Skin of body (tissue), 2 donors: Measurements from ENCODE around the gene RFX1. TPM values are rescaled to one million over a fixed set of nuclear protein-coding genes. Genes with fewer than 3 reads are reported as not detected.
A peak's percentile ranks its signal among the peaks of the same experiment; 100 is the strongest.

ENCODE experiments used
- DNase-seq: peaks from one replicate; lab custom pipeline; 2025; lab: John Stamatoyannopoulos, UW
- total RNA-seq: library from RNA; depleted of rRNA; stranded (reverse); fragments of >200 nt; gene quantifications from one replicate; pipeline ENCODE4 v1.2.3, GENCODE V29; 2014

Gene RFX1
- total RNA-seq, 1 donor from 2014 or later = 3.9 TPM

GRCh38 chr19:13961826-13962698 lies 44.1 kb downstream of the RFX1 start:
- no peak for DNase-seq

GRCh38 chr19:13960863-13961784 lies 45.0 kb downstream of the RFX1 start:
- no peak for DNase-seq

GRCh38 chr19:13959962-13960862 lies 45.9 kb downstream of the RFX1 start:
- DNase-seq = no peak

DNA sequence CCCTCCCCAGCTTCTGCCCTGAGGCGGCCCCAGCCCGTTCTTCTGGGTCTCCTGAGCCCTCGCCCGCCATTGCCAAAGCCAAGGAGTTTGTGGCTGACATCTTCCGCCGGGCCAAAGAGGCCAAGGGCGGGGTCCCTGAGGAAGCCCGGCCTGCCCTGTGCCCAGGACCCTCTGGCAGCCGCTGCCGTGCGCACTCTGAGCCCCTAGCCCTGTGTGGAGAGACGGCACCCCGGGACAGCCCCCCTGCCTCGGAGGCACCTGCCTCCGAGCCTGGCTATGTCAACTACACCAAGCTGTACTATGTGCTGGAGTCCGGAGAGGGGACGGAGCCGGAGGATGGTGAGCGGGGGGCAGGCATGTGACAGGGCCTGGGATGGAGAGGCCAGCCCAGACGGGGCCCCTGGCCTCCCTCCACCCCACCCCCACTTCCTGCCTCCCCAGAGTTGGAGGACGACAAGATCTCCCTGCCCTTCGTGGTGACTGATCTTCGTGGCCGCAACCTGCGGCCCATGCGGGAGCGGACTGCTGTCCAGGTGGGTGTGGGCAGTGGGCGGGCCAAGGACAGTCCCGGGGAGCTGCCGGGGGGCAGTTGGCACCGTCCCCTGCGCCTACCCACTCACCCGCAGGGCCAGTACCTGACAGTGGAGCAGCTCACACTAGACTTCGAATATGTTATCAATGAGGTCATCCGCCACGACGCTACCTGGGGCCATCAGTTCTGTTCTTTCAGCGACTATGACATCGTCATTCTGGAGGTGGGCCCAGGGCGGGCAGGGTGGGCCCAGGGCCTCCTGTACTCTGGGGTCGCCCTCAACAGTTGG lies 46.8 kb downstream of the RFX1 start:
- DNase-seq = no peak

DNA sequence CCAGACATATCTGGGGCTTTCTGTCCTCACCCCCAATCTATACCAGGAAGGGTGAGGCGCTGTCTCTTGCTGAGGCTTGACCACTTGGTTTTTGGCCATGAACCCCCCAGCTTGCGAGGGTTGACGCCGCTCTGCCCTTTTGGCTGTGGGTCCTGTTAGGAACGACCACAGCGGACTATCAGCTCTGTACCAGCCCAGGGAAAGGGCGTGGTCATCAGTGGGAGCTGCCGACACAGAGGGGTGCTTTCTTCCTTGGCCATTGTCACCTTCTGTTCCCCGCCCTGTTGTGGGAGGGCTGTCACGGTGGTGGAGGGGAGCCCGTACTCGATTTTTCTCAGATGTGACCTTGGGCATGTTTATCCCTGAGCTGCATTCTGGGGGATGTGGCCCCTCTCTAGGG lies 48.1 kb downstream of the RFX1 start:
- DNase-seq = no peak

GRCh38 chr19:13957051-13957450 lies 49.1 kb downstream of the RFX1 start:
- DNase-seq = no peak

DNA sequence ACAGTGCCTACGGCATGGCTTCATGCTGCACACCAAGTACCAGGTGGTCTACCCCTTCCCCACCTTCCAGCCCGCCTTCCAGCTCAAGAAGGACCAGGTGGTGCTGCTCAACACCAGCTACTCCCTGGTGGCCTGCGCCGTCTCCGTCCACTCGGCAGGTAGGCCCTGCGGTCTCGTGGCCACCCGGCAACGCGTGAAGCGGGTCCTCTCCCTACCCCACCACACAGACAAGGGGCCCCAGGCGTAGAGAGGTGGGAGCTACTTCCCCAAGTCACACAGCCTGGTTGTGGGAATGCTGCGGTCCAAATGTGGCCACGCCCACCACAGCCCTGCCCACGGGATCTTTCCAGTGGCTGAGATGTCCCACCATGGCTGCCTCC lies 49.8 kb downstream of the RFX1 start:
- no peak for DNase-seq

DNA sequence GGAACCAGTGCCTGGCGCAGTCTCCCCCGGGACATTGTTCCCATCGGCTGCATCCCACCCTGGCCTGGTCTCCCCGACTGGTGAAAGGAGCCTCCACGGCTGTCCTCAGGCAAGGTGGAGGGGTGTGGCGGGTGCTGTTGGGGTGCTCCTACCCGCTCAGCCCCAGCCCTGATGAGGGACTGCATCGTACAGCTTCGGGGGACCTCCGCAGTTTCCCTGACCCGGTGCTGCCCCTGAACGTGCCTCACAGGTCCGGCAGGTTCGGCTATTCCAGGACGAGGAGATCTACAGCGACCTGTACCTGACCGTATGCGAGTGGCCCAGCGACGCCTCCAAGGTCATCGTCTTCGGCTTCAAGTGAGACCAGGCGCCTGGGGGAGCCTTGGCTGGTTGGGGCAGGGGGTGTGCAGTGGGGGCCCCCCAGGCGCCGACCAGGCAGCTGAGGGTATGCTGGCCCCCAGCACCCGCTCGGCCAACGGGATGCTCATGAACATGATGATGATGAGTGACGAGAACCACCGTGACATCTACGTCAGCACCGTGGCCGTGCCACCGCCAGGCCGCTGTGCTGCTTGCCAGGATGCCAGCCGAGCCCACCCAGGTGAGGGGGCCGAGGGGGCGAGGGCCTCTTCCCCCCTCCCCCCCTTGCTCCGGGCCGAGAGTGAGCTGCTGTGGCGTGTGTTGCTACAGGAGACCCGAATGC lies 50.3 kb downstream of the RFX1 start:
- DNase-seq = no peak

DNA sequence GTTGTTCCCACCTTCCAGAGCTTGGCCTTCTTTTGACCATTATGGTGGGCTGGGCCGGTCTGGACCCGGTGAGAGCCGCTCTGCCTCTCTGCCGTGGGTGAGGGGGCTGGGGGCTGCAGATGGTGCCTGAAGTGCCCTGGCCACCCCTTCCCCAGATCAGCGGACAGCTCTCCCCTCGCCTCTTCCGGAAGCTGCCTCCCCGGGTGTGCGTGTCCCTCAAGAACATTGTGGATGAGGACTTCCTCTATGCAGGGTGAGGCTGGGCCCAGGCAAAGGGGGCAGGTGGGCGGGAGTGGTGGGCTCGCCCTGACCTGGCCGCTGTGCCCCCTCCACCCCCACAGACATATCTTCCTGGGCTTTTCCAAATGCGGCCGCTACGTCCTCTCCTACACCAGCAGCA lies 51.9 kb downstream of the RFX1 start:
- DNase-seq = no peak

DNA sequence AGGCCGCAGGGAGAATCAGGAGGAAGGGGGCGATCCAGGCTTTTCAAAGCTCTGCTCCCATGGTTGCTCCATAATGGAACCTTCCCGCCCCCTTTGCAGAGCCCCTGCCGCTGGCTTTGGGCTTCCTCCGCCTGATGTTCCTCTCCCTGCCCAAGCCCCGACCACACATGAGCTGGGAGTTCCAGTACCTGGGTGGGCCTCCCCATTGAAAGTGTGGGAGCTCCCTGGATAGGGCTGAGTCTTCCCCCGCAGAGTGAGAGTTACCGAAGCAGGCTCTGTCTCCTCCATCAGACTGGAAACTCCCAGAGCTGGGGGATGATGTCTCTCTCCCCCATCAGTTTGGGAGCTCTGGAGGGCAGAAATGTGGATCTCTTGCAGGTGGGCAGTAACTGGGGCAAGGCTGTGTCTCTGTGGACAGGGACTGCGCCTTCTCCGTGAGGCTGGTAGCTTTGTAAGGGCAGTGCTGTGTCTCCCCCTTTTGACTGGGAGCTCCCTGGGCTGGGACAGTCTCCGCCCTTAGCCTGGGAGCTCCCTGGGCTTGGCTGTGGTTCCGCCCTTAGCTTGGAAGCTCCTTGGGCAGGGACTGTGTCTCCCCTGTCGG lies 53.1 kb downstream of the RFX1 start:
- DNase-seq = peak; percentile 33

DNA sequence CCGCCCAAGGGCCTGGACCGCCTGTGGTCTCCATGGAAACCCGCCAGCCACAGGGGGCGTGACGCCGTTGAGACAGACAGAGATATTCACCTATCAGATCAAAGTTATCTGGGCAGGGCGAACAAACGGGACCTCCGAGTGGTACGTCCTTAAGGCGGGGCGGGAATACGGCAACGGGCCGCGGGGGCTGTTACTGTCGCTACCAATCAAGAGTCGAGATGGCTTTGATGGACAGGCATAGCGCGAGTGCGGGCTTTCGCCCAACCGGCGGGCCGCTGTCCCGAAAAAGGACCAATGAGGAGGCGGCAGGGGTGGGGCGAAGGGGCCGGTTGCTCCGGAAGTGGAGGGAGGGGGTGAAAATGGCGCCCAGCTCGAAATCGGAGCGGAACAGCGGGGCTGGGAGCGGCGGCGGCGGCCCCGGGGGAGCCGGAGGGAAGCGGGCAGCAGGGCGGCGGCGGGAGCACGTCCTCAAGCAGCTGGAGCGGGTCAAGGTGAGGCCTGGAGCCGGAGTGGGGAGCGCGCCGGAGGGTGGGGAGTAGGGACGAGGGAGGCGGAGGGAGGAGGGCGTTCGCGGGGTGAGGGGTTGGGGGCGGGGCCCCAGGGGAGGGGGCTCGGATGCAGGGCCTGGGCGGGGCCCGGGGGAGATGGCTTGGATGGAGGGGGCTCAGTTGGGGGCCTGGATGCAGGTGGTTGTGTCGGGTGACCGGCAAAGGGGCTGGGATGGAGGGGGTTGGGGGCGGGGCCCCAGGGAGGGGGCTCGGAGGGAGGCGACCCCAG lies 53.8 kb downstream of the RFX1 start, which contains the start of gene DCAF15:
TSS of gene DCAF15 (plus strand) at position 356 of the 777 bp plus-strand sequence. CDS start at position 360, 4 bp downstream.
- peak; percentile 100 for DNase-seq

DNA sequence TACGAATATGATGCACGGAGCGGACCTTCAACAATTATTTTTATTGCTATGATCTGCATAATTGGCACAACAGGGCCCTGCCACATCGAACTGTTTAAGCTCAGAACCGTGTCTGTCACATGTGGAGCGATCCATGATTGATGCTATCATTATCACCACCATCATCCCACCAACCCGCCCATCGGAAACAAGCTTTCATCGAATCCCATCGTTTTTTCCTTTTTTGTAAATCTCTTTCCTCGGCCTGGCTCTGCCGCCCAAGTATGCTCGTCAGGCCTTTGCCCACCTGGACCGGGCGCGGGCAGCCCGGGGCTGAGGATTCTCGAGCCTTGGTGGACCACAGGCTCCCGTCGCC lies 54.3 kb downstream of the RFX1 start:
- no peak for DNase-seq

- no peak for DNase-seq
Observed at GRCh38 chr19:13951043-13951442, 55.1 kb downstream of the RFX1 start.

DNA sequence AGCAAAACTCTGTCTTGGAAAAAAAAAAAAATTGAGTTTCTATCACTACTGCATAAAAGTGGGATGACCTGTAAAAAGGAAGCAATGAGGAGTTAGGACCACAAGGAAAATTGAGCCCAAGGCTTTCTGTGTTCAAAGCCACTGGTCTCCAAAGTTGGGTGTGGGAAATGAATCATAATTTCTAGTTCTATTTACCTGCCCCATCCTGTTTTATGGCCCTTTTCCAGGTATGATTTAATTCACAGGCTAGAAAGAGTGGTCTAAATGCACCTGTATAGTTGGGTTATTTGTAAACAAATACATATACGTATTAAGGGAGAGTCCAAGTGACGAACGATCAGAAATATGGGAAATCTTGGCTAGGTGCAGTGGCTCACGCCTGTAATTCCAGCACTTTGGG lies 59.7 kb downstream of the RFX1 start:
- DNase-seq = no peak

GRCh38 chr19:13942023-13942684 lies 64.0 kb downstream of the RFX1 start:
- no peak for DNase-seq

GRCh38 chr19:13938301-13939064 lies 67.6 kb downstream of the RFX1 start, which contains the start of gene PODNL1:
PODNL1 (minus strand) TSS chr19:13938417; CDS start chr19:13938181, 236 bp downstream.
- DNase-seq = no peak
